ENCODE results near the gene ZNF660.
"Not testable (repeated sequence)": the region's sequence is repeated elsewhere in the genome, so short reads cannot be mapped to it uniquely, and the experiment has no call there.

Gene ZNF660

GRCh38 chr3:44584646-44585501 is at the start of gene ZNF660:
Gene ZNF660, plus strand, starts transcription at chr3:44584964. Its CDS starts 9,230 bp downstream, at chr3:44594194.
- no peak for DNase-seq (ENCODE audit: low read depth)

GRCh38 chr3:44535364-44535763 is 49.4 kb upstream of the ZNF660 start:
- DNase-seq (ENCODE audit: low read depth) = no peak

- not testable (repeated sequence) for DNase-seq (ENCODE audit: low read depth)
Observed at GRCh38 chr3:44544811-44545210, 40.0 kb upstream of the ZNF660 start.

GRCh38 chr3:44554626-44555592 is 29.9 kb upstream of the ZNF660 start, which contains the start of gene ZKSCAN7:
Gene ZKSCAN7, plus strand, starts transcription at chr3:44555193. Its CDS starts 1,855 bp downstream, at chr3:44557048.
- DNase-seq (ENCODE audit: low read depth) = peak; percentile 51

- no peak for DNase-seq (ENCODE audit: low read depth)
Observed at GRCh38 chr3:44555723-44556122, 29.0 kb upstream of the ZNF660 start.

GRCh38 chr3:44557074-44557473 is 27.7 kb upstream of the ZNF660 start:
- DNase-seq (ENCODE audit: low read depth) = no peak

GRCh38 chr3:44561076-44561475 is 23.7 kb upstream of the ZNF660 start:
- no peak for DNase-seq (ENCODE audit: low read depth)

- no peak for DNase-seq (ENCODE audit: low read depth)
Observed at GRCh38 chr3:44562147-44562546, 22.6 kb upstream of the ZNF660 start.

GRCh38 chr3:44568561-44568960 is 16.2 kb upstream of the ZNF660 start:
- DNase-seq (ENCODE audit: low read depth) = no peak

- no peak for DNase-seq (ENCODE audit: low read depth)
Observed at GRCh38 chr3:44571024-44571423, 13.7 kb upstream of the ZNF660 start.

- DNase-seq (ENCODE audit: low read depth) = no peak
Observed at GRCh38 chr3:44576613-44577012, 8.2 kb upstream of the ZNF660 start.

GRCh38 chr3:44577354-44577952 is 7.3 kb upstream of the ZNF660 start:
- DNase-seq (ENCODE audit: low read depth) = not testable (repeated sequence)

- DNase-seq (ENCODE audit: low read depth) = not testable (repeated sequence)
Observed at GRCh38 chr3:44578316-44578715, 6.4 kb upstream of the ZNF660 start.

GRCh38 chr3:44578924-44579515 is 5.7 kb upstream of the ZNF660 start:
- DNase-seq (ENCODE audit: low read depth) = not testable (repeated sequence)

- DNase-seq (ENCODE audit: low read depth) = not testable (repeated sequence)
Observed at GRCh38 chr3:44579749-44580148, 5.0 kb upstream of the ZNF660 start.

- DNase-seq (ENCODE audit: low read depth) = not testable (repeated sequence)
Observed at GRCh38 chr3:44580971-44581370, 3.8 kb upstream of the ZNF660 start.

- DNase-seq (ENCODE audit: low read depth) = no peak
Observed at GRCh38 chr3:44596621-44597020, 11.9 kb downstream of the ZNF660 start.

GRCh38 chr3:44601749-44602148 is 17.0 kb downstream of the ZNF660 start:
- no peak for DNase-seq (ENCODE audit: low read depth)

GRCh38 chr3:44612678-44613077 is 27.9 kb downstream of the ZNF660 start:
- no peak for DNase-seq (ENCODE audit: low read depth)

GRCh38 chr3:44624749-44625480 is 40.2 kb downstream of the ZNF660 start, which contains the start of gene ZNF197:
Gene ZNF197, plus strand, starts transcription at chr3:44625036. Its CDS starts 4,119 bp downstream, at chr3:44629155.
- DNase-seq (ENCODE audit: low read depth) = peak; percentile 39

- no peak for DNase-seq (ENCODE audit: low read depth)
Observed at GRCh38 chr3:44628716-44629115, 44.0 kb downstream of the ZNF660 start.

Data from stimulated activated CD8-positive, alpha-beta memory T cell treated with anti-CD3 and anti-CD28 coated beads, Interleukin-12 subunit alpha, Interleukin-12 subunit beta, amount 100 ng/mL, for 4 hours (primary cell).